K562 (cell line): ENCODE measurements around the gene SLC7A9. TPM values are rescaled to one million over a fixed set of nuclear protein-coding genes. Genes with fewer than 3 reads are reported as not detected.

ENCODE experiments used
- ATAC-seq: fragments of 200-7000 bp; cut with Tn5 transposase; 3 replicates; pipeline ENCODE4 v1.9.1; 2020; ENCODE audit warnings: moderate library complexity
- BruUV-seq: library from RNA; stranded (reverse); fragments of 400-500 nt; replicated peaks from 2 replicates; lab custom pipeline; 2021; lab: Mats Ljungman, UMichigan
- CTCF ChIA-PET: fragments of 300-600 bp; formaldehyde crosslinking; extraction: SDS; loops from one replicate; lab custom pipeline; 2021; ENCODE audit warnings: low intra/inter-chr PET ratio; lab: Yijun Ruan, JAX
- POLR2A ChIA-PET: fragments of 300-600, 350-650 bp; sonication (Branson Sonifier 250); formaldehyde crosslinking; extraction: SDS; loops from one replicate; lab custom pipeline; 2021; ENCODE audit warnings: antibody characterized with exemption, inconsistent platforms; lab: Yijun Ruan, JAX
- DNase-seq, 4 experiments: peaks; one replicate each; pipeline versions ENCODE4 v3.0.0 to v3.0.0-alpha.2; 2011 to 2018; ENCODE audit warnings: low spot score in 3 of 4, mixed read lengths in 3 of 4; ENCODE audit errors: extremely low read depth in 1 of 4
- FAIRE-seq: peaks from 2 replicates; lab custom pipeline; 2011; peaks lifted over from hg19 to GRCh38; lab: Jason Lieb, UNC
- H2AFZ ChIP-seq: 2 replicates; pipeline ENCODE4 v1.6.0; 2011; ENCODE audit warnings: low read depth, low read length, control low read depth, inconsistent platforms
- H3K27ac ChIP-seq: fragments of 200-600 bp; 3 replicates; pipeline ENCODE4 v1.8.0; 2011; ENCODE audit warnings: low read depth, mild to moderate bottlenecking, control low read depth, inconsistent platforms, low read length, moderate library complexity, mixed read lengths; ENCODE audit errors: extremely low read depth
- H3K27me3 ChIP-seq, 2 experiments: fragments of 300-600 bp in 1 of 2; 2 replicates in 1 of 2; 3 replicates in 1 of 2; pipeline versions ENCODE4 v1.6.0 to v1.8.0; 2011; ENCODE audit warnings: inconsistent platforms in 2 of 2, low read length in 2 of 2, mild to moderate bottlenecking in 1 of 2, mixed read lengths in 1 of 2, moderate library complexity in 1 of 2; ENCODE audit not compliant: control insufficient read depth in 2 of 2, insufficient read depth in 2 of 2
- H3K36me3 ChIP-seq: fragments of 300-600 bp; 3 replicates; pipeline ENCODE4 v1.8.0; 2011; ENCODE audit warnings: mild to moderate bottlenecking, low read length, inconsistent platforms; ENCODE audit not compliant: control insufficient read depth, insufficient read depth
- H3K4me1 ChIP-seq, 2 experiments: fragments of 200-600 bp in 1 of 2; replicated peaks in 1 of 2; 2 replicates in 1 of 2; 3 replicates in 1 of 2; pipeline versions ENCODE4 v1.5.1 to v1.8.0; 2011; ENCODE audit warnings: inconsistent platforms in 2 of 2, low read length in 2 of 2, mild to moderate bottlenecking in 1 of 2, mixed read lengths in 1 of 2, moderate library complexity in 1 of 2; ENCODE audit not compliant: control insufficient read depth in 2 of 2, insufficient read depth in 2 of 2
- H3K4me2 ChIP-seq: 2 replicates; pipeline ENCODE4 v1.6.1; 2011; ENCODE audit warnings: low read length, control low read depth, inconsistent platforms, mixed read lengths; ENCODE audit not compliant: insufficient read depth
- H3K4me3 ChIP-seq: fragments of 200-600 bp; sonication (generic), shearing (Covaris generic); 2 replicates; pipeline ENCODE4 v1.5.1; 2016; ENCODE audit warnings: control low read depth, inconsistent platforms
- H3K79me2 ChIP-seq: fragments of 200-600 bp; 3 replicates; pipeline ENCODE4 v1.8.0; 2011; ENCODE audit warnings: low read length, inconsistent platforms; ENCODE audit not compliant: control insufficient read depth, insufficient read depth
- H3K9ac ChIP-seq, 2 experiments: 2 replicates each; pipeline versions ENCODE4 v1.6.0 to v1.6.1; 2011; ENCODE audit warnings: low read depth in 2 of 2, low read length in 2 of 2, control low read depth in 1 of 2, inconsistent platforms in 1 of 2, mild to moderate bottlenecking in 1 of 2, mixed read lengths in 1 of 2; ENCODE audit not compliant: insufficient read depth in 1 of 2
- H3K9me1 ChIP-seq: one replicate; pipeline ENCODE4 v1.6.0; 2011; ENCODE audit warnings: inconsistent platforms, mild to moderate bottlenecking, low read length, moderate library complexity; ENCODE audit not compliant: control insufficient read depth, insufficient read depth
- H3K9me3 ChIP-seq: replicated peaks from 2 replicates; pipeline ENCODE4 v1.5.1; 2011; ENCODE audit warnings: low read depth, low read length, inconsistent platforms; ENCODE audit not compliant: control insufficient read depth, insufficient read depth
- H4K20me1 ChIP-seq: replicated peaks from 2 replicates; pipeline ENCODE4 v1.6.1; 2011; ENCODE audit warnings: low read length, inconsistent platforms, mixed read lengths; ENCODE audit not compliant: control insufficient read depth, insufficient read depth
- CHD7 ChIP-seq: fragments of 200-600 bp; sonication (generic); IDR thresholded peaks from one replicate; pipeline ENCODE4 v1.6.1; 2012; ENCODE audit warnings: mild to moderate bottlenecking, low read depth, low read length, inconsistent platforms
- FIP1L1 ChIP-seq: fragments of 200-400 bp; formaldehyde crosslinking; IDR thresholded peaks from 2 replicates; pipeline ENCODE4 v1.6.1; 2018; ENCODE audit warnings: mild to moderate bottlenecking, low read depth, low read length; ENCODE audit not compliant: poor library complexity, severe bottlenecking
- HINFP ChIP-seq: fragments of 450-650 bp; conservative IDR thresholded peaks from 2 replicates; pipeline ENCODE4 v1.6.1; 2016; ENCODE audit warnings: missing genetic modification characterization, low read depth, mild to moderate bottlenecking, control low read depth, missing compliant biosample characterization
- PTTG1 ChIP-seq: fragments of 450-650 bp; IDR thresholded peaks from 2 replicates; pipeline ENCODE4 v1.6.1; 2016; ENCODE audit warnings: low read depth, mild to moderate bottlenecking, missing genetic modification characterization, missing compliant biosample characterization
- TCF15 ChIP-seq: fragments of 250-450 bp; sonication (Bioruptor Pico); IDR thresholded peaks from 2 replicates; pipeline ENCODE4 v1.8.0; 2022; ENCODE audit warnings: moderate library complexity, mild to moderate bottlenecking, inconsistent platforms
- ZNF239 ChIP-seq: fragments of 250-450 bp; sonication (Bioruptor Pico); IDR thresholded peaks from 2 replicates; pipeline ENCODE4 v1.4.0; 2020; ENCODE audit warnings: mild to moderate bottlenecking
- WGBS: fragments of 100-300 bp; shearing (Covaris generic); methylation state at CpG from one replicate; pipeline ENCODE4 v1.1.6; 2016; ENCODE audit warnings: low coverage, mixed read lengths; ENCODE audit not compliant: insufficient coverage; ENCODE audit errors: missing lambda C conversion rate; 5-methylcytosine and 5-hydroxymethylcytosine counted together
- in situ Hi-C: fragments of 300-500 bp; cut with MboI; formaldehyde crosslinking; loops from 4 replicates; pipeline ENCODE4 v1.15.0; 2018; ENCODE audit warnings: inconsistent platforms, mixed read lengths
- intact Hi-C: fragments of 100-400 bp; cut with micrococcal nuclease; formaldehyde crosslinking; loops from 2 replicates; pipeline ENCODE4 v1.14.2; 2022
- polyA plus RNA-seq, 8 experiments: library from polyadenylated mRNA; depleted of rRNA in 4 of 8; stranded (reverse) in 5 of 8; unstranded in 3 of 8; fragments of >200 nt; fragmentation: Nextera tagmentation in 2 of 8; fragmentation: Illumina TruSeq in 1 of 8; extraction: Ambion mirVana in 2 of 8; extraction: Trizol in 1 of 8; gene quantifications; 2 replicates each; pipeline versions ENCODE4 v1.2.1 to v1.2.3, GENCODE V29; 2011 to 2014; ENCODE audit warnings: inconsistent platforms in 1 of 8, missing spikeins in 1 of 8
- total RNA-seq, 7 experiments: library from RNA; depleted of rRNA in 6 of 7; stranded (reverse); fragments of >200 nt in 6 of 7; fragmentation: Illumina TruSeq in 2 of 7; extraction: Trizol in 2 of 7; gene quantifications; 2 replicates each; pipeline versions ENCODE4 v1.2.1 to v1.2.3, GENCODE V29; 2011 to 2021; ENCODE audit warnings: low replicate concordance in 1 of 7

Gene SLC7A9
- total and polyA plus RNA-seq, 9 of the 15 experiments (the other 6 are each of a cell fraction or from before 2014, with no cell fraction given): not detected

- TF ChIP-seq FIP1L1: no peak
These were observed 69.4 kb downstream of the SLC7A9 start (continued) for GRCh38 chr19:32800191-32800590.

- Histone ChIP-seq H3K9me3 (no peaks in the 10 kb centered on the region), H3K27ac (no peak overlapping the region), H3K4me2 (no peak overlapping the region), H3K27me3 (peaks cover 15 to 44% of the 10 kb centered on the region in 2 experiments; a peak in 3 of 5 replicates), H4K20me1 (no peaks in the 10 kb centered on the region), H3K79me2 (no peaks in the 10 kb centered on the region), H3K4me3 (no peak overlapping the region), H2AFZ (no peak overlapping the region), H3K4me1 (peaks cover 0 to 6% of the 10 kb centered on the region in 2 experiments; a peak in 3 of 5 replicates), H3K9ac (no peak overlapping the region), H3K9me1 (no peaks in the 10 kb centered on the region), H3K36me3 (no peaks in the 10 kb centered on the region)
- 5% methylated on average over 4 of the region's 4 CpGs for WGBS
- in situ Hi-C loops: no loop called here
- POLR2A ChIA-PET: no interaction called here
- FAIRE-seq (no peak), ATAC-seq (no peak), DNase-seq (no peak)
- BruUV-seq: no TSS peak
- intact Hi-C loops: no loop called here
- CTCF ChIA-PET: no interaction called here
- TF ChIP-seq HINFP (no peak), PTTG1 (tag) (no peak), TCF15 (CRISPR knock-in tag) (no peak), ZNF239 (CRISPR knock-in tag) (no peak), CHD7 (no peak)
These were observed 71.4 kb downstream of the SLC7A9 start for GRCh38 chr19:32798201-32798600.
